Choroid plexus epithelial cell (primary cell): ENCODE results near the gene ISLR.

Experiments used
- DNase-seq: peaks from one replicate; pipeline ENCODE4 v3.0.0-alpha.2; 2010; ENCODE audit warnings: low read depth
- H3K4me3 ChIP-seq: 2 replicates; pipeline ENCODE4 v1.5.1; 2011; ENCODE audit warnings: low read depth, mild to moderate bottlenecking, control low read depth, low read length, moderate library complexity
- CTCF ChIP-seq: conservative IDR thresholded peaks from 2 replicates; pipeline ENCODE4 v1.5.1; 2011; ENCODE audit warnings: low read depth, mild to moderate bottlenecking, control low read depth, inconsistent platforms, low read length, moderate library complexity

The ISLR gene

GRCh38 chr15:74202452-74203401 is 29.2 kb downstream of the ISLR start, which contains the start of gene STRA6:
Gene STRA6 (minus strand): TSS chr15:74202787. CDS start chr15:74202267, 520 bp downstream.
- peak; percentile 39 for TF ChIP-seq CTCF
- H3K4me3 ChIP-seq: peak within 1 kb of the TSS; percentile 53
- DNase-seq: peak; percentile 82

GRCh38 chr15:74203914-74204431 is 30.5 kb downstream of the ISLR start:
- no peak for TF ChIP-seq CTCF
- DNase-seq: peak; percentile 82
- H3K4me3 ChIP-seq: peak overlapping the region; percentile 53

GRCh38 chr15:74205582-74205947 is 32.1 kb downstream of the ISLR start:
- TF ChIP-seq CTCF: no peak

GRCh38 chr15:74206801-74207281 is 33.3 kb downstream of the ISLR start:
- no peak for TF ChIP-seq CTCF
- no peak overlapping the region for H3K4me3 ChIP-seq
- DNase-seq: peak; percentile 51

More at GRCh38 chr15:74205582-74205947, 32.1 kb downstream of the ISLR start:
- no peak overlapping the region for H3K4me3 ChIP-seq
- DNase-seq: no peak

- no peak overlapping the region for H3K4me3 ChIP-seq
- no peak for TF ChIP-seq CTCF
- no peak for DNase-seq
Observed at GRCh38 chr15:74207652-74208440, 34.3 kb downstream of the ISLR start.

- no peak for DNase-seq
- no peak for TF ChIP-seq CTCF
- H3K4me3 ChIP-seq: no peak overlapping the region
Observed at GRCh38 chr15:74208496-74208895, 35.0 kb downstream of the ISLR start.
